ENCODE data around the gene C17orf107. TPM values are rescaled to one million over a fixed set of nuclear protein-coding genes. Genes with fewer than 3 reads are reported as not detected.

C17orf107 gene
- 0.16 to 0.48 TPM (median 0.28 TPM) in 5 replicates for total RNA-seq (2022; extraction: Qiagen RNA extraction)

GRCh38 chr17:4899341-4900230 lies at the start of gene C17orf107:
Gene C17orf107, plus strand, starts transcription at chr17:4899536. Its CDS starts 227 bp downstream, at chr17:4899763.

DNA sequence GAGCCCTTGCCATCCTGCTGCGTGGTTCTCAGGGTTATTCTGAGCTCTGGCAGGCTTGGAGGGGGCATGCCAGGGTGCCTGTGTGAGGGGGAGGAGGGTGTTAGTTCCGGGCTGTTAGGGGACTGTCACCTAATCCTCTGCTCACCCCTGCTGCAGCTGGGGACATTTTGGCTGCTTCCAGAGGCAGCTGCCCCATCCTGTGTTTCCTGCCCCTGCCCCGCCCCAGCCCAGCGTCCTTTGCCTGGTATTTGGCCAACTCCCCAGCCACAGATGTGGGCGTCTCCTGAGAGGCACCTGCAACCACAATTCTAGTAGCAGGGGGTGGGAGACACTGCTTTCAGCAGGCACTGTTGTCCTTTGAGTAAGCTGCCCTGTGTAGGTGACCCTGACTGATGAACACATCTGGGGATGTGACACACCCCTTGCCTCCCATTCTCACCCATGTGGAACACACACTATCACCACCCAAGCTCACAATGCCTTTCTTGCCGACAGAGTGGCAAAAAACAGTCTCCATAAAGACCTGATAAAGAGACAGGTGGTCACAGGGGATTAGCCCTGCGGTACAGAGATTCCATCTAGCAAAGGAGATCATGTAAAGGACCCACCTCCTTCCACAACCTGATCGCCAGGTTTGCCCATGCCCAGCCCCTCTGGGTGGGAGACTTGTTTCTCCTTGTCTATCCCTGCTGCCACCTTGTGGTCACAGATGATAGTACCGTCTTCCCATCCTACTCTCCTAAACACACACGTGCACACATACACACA lies 3.9 kb downstream of the C17orf107 start, which contains the start of gene CHRNE:
Gene CHRNE (minus strand): TSS at position 48 of the 768 bp plus-strand sequence. CDS start 35 bp downstream, at position 13.

GRCh38 chr17:4931963-4932362 lies 32.6 kb downstream of the C17orf107 start, which contains the start of gene GP1BA:
Gene GP1BA, plus strand, starts transcription at chr17:4932277. Its CDS starts 328 bp downstream, at chr17:4932605.

GRCh38 chr17:4939796-4940554 lies 40.6 kb downstream of the C17orf107 start, which contains the start of the genes RNF167 and SLC25A11:
Gene RNF167, plus strand, starts transcription at chr17:4940268. Its CDS starts 642 bp downstream, at chr17:4940910.
Gene SLC25A11, minus strand, starts transcription at chr17:4940046. Its CDS starts 136 bp downstream, at chr17:4939910.

GRCh38 chr17:4948166-4948930 lies 49.0 kb downstream of the C17orf107 start, which contains the start of gene PFN1:
Gene PFN1, minus strand, starts transcription at chr17:4948530. Its CDS starts 136 bp downstream, at chr17:4948394.

DNA sequence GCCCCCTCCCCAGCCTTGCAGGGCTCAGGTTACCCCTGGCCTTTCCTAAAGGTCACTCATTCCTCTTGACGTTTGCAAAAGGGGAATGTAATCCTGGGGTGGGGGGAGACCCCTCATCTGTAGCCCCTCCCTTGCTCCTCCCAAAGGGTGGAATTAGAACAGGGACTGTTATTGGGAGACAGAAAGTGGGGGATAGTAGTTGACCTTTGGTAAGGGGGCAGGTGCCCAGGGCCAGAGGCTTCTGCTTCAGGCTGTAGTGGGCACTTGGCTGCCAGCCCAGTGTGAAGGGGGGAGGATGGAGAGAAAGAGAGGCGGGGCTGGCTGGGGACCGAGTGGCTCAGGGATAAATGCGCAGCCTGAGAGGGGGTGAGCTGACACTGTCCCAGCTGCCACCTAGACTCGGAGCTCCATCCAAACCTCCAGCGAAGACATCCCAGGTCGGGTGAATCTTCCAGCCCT lies 51.4 kb downstream of the C17orf107 start, which contains the start of gene ENO3:
Gene ENO3 (plus strand): TSS at position 374 of the 459 bp plus-strand sequence. CDS start 711 bp downstream, outside the sequence.

Other genes with a start within 250 kb of the C17orf107 start
- 57.8 to 78.2 TPM (median 70.6 TPM) in 5 replicates for gene PELP1, start 195.4 kb upstream of the C17orf107 start, total RNA-seq (2022; extraction: Qiagen RNA extraction)
- 47.6 to 69.4 TPM (median 56.5 TPM) in 5 replicates for gene ARRB2, start 188.9 kb upstream of the C17orf107 start, total RNA-seq (2022; extraction: Qiagen RNA extraction)
- 39.8 to 43.6 TPM (median 40.8 TPM) in 5 replicates for gene MED11, start 168.1 kb upstream of the C17orf107 start, total RNA-seq (2022; extraction: Qiagen RNA extraction)
- gene ZMYND15, start 159.7 kb upstream of the C17orf107 start, total RNA-seq (2022; extraction: Qiagen RNA extraction) = 0.24 to 0.69 TPM (median 0.32 TPM) in 5 replicates
- 15.4 to 20.3 TPM (median 16.8 TPM) in 5 replicates for gene CXCL16, start 159.6 kb upstream of the C17orf107 start, total RNA-seq (2022; extraction: Qiagen RNA extraction)
- 0.50 to 1.3 TPM (median 0.73 TPM) in 5 replicates for gene TM4SF5, start 127.7 kb upstream of the C17orf107 start, total RNA-seq (2022; extraction: Qiagen RNA extraction)
- gene VMO1, start 113.2 kb upstream of the C17orf107 start, total RNA-seq (2022; extraction: Qiagen RNA extraction) = 0.68 to 1.6 TPM (median 0.81 TPM) in 5 replicates
- not detected in 5 replicates for gene GLTPD2, start 110.6 kb upstream of the C17orf107 start, total RNA-seq (2022; extraction: Qiagen RNA extraction)
- gene PSMB6, start 103.4 kb upstream of the C17orf107 start, total RNA-seq (2022; extraction: Qiagen RNA extraction) = 471 to 505 TPM (median 471 TPM) in 5 replicates
- 21.4 to 28.4 TPM (median 23.8 TPM) in 5 replicates for gene PLD2, start 92.4 kb upstream of the C17orf107 start, total RNA-seq (2022; extraction: Qiagen RNA extraction)
- gene MINK1, start 66.2 kb upstream of the C17orf107 start, total RNA-seq (2022; extraction: Qiagen RNA extraction) = 44.8 to 62.1 TPM (median 56.2 TPM) in 5 replicates
- gene CHRNE, start 3.6 kb downstream of the C17orf107 start, total RNA-seq (2022; extraction: Qiagen RNA extraction) = 0.10 TPM in 1 of 5 replicates, not detected in the others
- gene GP1BA, start 32.7 kb downstream of the C17orf107 start, total RNA-seq (2022; extraction: Qiagen RNA extraction) = not detected in 5 replicates
- 52.9 to 74.2 TPM (median 68.7 TPM) in 5 replicates for gene SLC25A11, start 40.5 kb downstream of the C17orf107 start, total RNA-seq (2022; extraction: Qiagen RNA extraction)
- gene RNF167, start 40.7 kb downstream of the C17orf107 start, total RNA-seq (2022; extraction: Qiagen RNA extraction) = 98.8 to 148 TPM (median 117 TPM) in 5 replicates
- gene PFN1, start 49.0 kb downstream of the C17orf107 start, total RNA-seq (2022; extraction: Qiagen RNA extraction) = 2,509 to 3,080 TPM (median 2,785 TPM) in 5 replicates
- gene ENO3, start 51.6 kb downstream of the C17orf107 start, total RNA-seq (2022; extraction: Qiagen RNA extraction) = 45.6 to 55.1 TPM (median 48.1 TPM) in 5 replicates
- 70.3 to 89.6 TPM (median 73.0 TPM) in 5 replicates for gene SPAG7, start 68.3 kb downstream of the C17orf107 start, total RNA-seq (2022; extraction: Qiagen RNA extraction)
- gene CAMTA2, start 88.1 kb downstream of the C17orf107 start, total RNA-seq (2022; extraction: Qiagen RNA extraction) = 28.9 to 41.2 TPM (median 34.3 TPM) in 5 replicates
- gene INCA1, start 98.0 kb downstream of the C17orf107 start, total RNA-seq (2022; extraction: Qiagen RNA extraction) = 1.7 to 1.9 TPM (median 1.8 TPM) in 5 replicates
- gene KIF1C, start 98.4 kb downstream of the C17orf107 start, total RNA-seq (2022; extraction: Qiagen RNA extraction) = 107 to 129 TPM (median 121 TPM) in 5 replicates
- 0.42 to 0.97 TPM (median 0.76 TPM) in 5 replicates for gene SLC52A1, start 135.9 kb downstream of the C17orf107 start, total RNA-seq (2022; extraction: Qiagen RNA extraction)
- 0.77 to 1.2 TPM (median 0.95 TPM) in 5 replicates for gene ZFP3, start 178.9 kb downstream of the C17orf107 start, total RNA-seq (2022; extraction: Qiagen RNA extraction)
- 3.4 to 5.1 TPM (median 4.0 TPM) in 5 replicates for gene ZNF232, start 212.3 kb downstream of the C17orf107 start, total RNA-seq (2022; extraction: Qiagen RNA extraction)
- gene USP6, start 216.5 kb downstream of the C17orf107 start, total RNA-seq (2022; extraction: Qiagen RNA extraction) = 0.01 to 0.06 TPM in 2 of 5 replicates, not detected in the others